A549 treated with AZD9567 at 1 μM for 4 hours (cell line): ENCODE data around the gene SYNE4. TPM values are rescaled to one million over a fixed set of nuclear protein-coding genes. Genes with fewer than 3 reads are reported as not detected.

ENCODE experiments used
- total RNA-seq: library from RNA; stranded (reverse); fragments of 200-300 nt; extraction: Qiagen RNA extraction; gene quantifications from 5 replicates; pipeline ENCODE4 v1.2.3, GENCODE V29; 2022; ENCODE audit not compliant: insufficient read depth

The SYNE4 gene
- 0.20 to 0.43 TPM (median 0.23 TPM) in 4 of 5 replicates, not detected in the other for total RNA-seq

GRCh38 chr19:36008336-36008978 lies at the start of gene SYNE4:
Gene SYNE4, minus strand, starts transcription at chr19:36008813. Its CDS starts 132 bp downstream, at chr19:36008681.

GRCh38 chr19:36054733-36055686 lies 46.4 kb upstream of the SYNE4 start, which contains the start of gene WDR62:
Gene WDR62, plus strand, starts transcription at chr19:36054897. Its CDS starts 75 bp downstream, at chr19:36054972.

GRCh38 chr19:36054119-36054732 lies 45.6 kb upstream of the SYNE4 start, which contains the start of gene THAP8:
Gene THAP8, minus strand, starts transcription at chr19:36054285. Its CDS starts 68 bp downstream, at chr19:36054217.

GRCh38 chr19:36032251-36033104 lies 23.9 kb upstream of the SYNE4 start, which contains the start of gene CLIP3:
Gene CLIP3, minus strand, starts transcription at chr19:36032873. Its CDS starts 516 bp downstream, at chr19:36032357.

GRCh38 chr19:36014012-36014924 lies 5.7 kb upstream of the SYNE4 start, which contains the start of gene ALKBH6:
Gene ALKBH6, minus strand, starts transcription at chr19:36014213. Its CDS starts 816 bp downstream, at chr19:36013397.

GRCh38 chr19:35995048-35995993 lies 13.3 kb downstream of the SYNE4 start, which contains the start of gene SDHAF1:
Gene SDHAF1, plus strand, starts transcription at chr19:35995188. Its CDS starts 87 bp downstream, at chr19:35995275.

Other genes starting within 250 kb of the SYNE4 start
- gene ARHGAP33, start 233.2 kb downstream of the SYNE4 start, total RNA-seq, result 5.6 to 17.7 TPM (median 8.4 TPM) in 5 replicates
- gene PRODH2, start 196.0 kb downstream of the SYNE4 start, total RNA-seq, result 0.22 to 0.40 TPM (median 0.32 TPM) in 4 of 5 replicates, not detected in the other
- gene NPHS1, start 156.3 kb downstream of the SYNE4 start, total RNA-seq, result 0.47 to 0.70 TPM (median 0.57 TPM) in 4 of 5 replicates, not detected in the other
- gene KIRREL2, start 151.9 kb downstream of the SYNE4 start, total RNA-seq, result 0.39 to 0.61 TPM (median 0.49 TPM) in 4 of 5 replicates, not detected in the other
- 58.7 to 97.2 TPM (median 91.0 TPM) in 5 replicates for gene APLP1, start 140.2 kb downstream of the SYNE4 start, total RNA-seq
- 3.0 to 9.9 TPM (median 8.2 TPM) in 5 replicates for gene NFKBID, start 108.3 kb downstream of the SYNE4 start, total RNA-seq
- 0.25 to 0.67 TPM (median 0.50 TPM) in 4 of 5 replicates, not detected in the other for gene HCST, start 106.3 kb downstream of the SYNE4 start, total RNA-seq
- gene TYROBP, start 100.5 kb downstream of the SYNE4 start, total RNA-seq, result 0.17 TPM in 1 of 5 replicates, not detected in the others
- 14.2 to 23.4 TPM (median 21.3 TPM) in 5 replicates for gene LRFN3, start 72.4 kb downstream of the SYNE4 start, total RNA-seq
- gene SDHAF1, start 13.6 kb downstream of the SYNE4 start, total RNA-seq, result 25.6 to 52.9 TPM (median 51.2 TPM) in 5 replicates
- gene ALKBH6, start 5.4 kb upstream of the SYNE4 start, total RNA-seq, result 22.8 to 29.3 TPM (median 23.7 TPM) in 5 replicates
- 1.0 to 1.4 TPM (median 1.2 TPM) in 4 of 5 replicates, not detected in the other for gene CLIP3, start 24.1 kb upstream of the SYNE4 start, total RNA-seq
- gene THAP8, start 45.5 kb upstream of the SYNE4 start, total RNA-seq, result 7.1 to 7.9 TPM (median 7.8 TPM) in 5 replicates
- gene WDR62, start 46.1 kb upstream of the SYNE4 start, total RNA-seq, result 20.3 to 30.6 TPM (median 28.8 TPM) in 5 replicates
- 0.40 to 0.67 TPM (median 0.46 TPM) in 4 of 5 replicates, not detected in the other for gene OVOL3, start 102.3 kb upstream of the SYNE4 start, total RNA-seq
- 242 to 283 TPM (median 265 TPM) in 5 replicates for gene POLR2I, start 106.1 kb upstream of the SYNE4 start, total RNA-seq
- gene TBCB, start 106.7 kb upstream of the SYNE4 start, total RNA-seq, result 467 to 588 TPM (median 565 TPM) in 5 replicates
- 1,458 to 2,233 TPM (median 2,086 TPM) in 5 replicates for gene CAPNS1, start 131.3 kb upstream of the SYNE4 start, total RNA-seq
- gene COX7A1, start 143.6 kb upstream of the SYNE4 start, total RNA-seq, result not detected in 5 replicates
- 3.0 to 4.5 TPM (median 4.0 TPM) in 5 replicates for gene ZNF565, start 205.9 kb upstream of the SYNE4 start, total RNA-seq
- gene ZNF146, start 206.3 kb upstream of the SYNE4 start, total RNA-seq, result 109 to 148 TPM (median 112 TPM) in 5 replicates